ENCODE measurements around the gene TOE1. TPM values are rescaled to one million over a fixed set of nuclear protein-coding genes. Genes with fewer than 3 reads are reported as not detected.
A peak's percentile ranks its signal among the peaks of the same experiment; 100 is the strongest.

TOE1 gene
- total RNA-seq, 4 donors from 2014 or later, result 6.0 to 11.9 (median 9.6) TPM

DNA sequence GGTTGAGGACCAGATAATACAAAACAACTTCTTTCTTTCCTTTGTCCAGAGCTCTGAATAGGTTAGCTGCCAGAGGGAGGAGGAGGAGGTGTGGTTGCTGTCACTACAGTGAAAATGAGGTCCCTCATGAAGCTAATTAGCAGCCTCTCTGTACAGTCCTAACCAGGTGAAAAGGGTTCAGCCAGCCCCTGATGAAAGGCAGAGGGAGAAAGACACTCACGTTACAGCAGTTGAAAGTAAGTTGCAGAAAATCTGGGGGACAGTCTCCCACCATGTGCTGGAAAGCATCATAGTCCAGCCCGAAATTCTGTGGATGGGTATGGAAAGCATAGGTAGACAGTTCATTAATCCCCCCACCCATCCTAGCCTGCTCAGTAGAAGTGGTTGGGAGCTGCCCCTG, 6.5 kb downstream of the TOE1 start:
- TF ChIP-seq, protein P1, sequence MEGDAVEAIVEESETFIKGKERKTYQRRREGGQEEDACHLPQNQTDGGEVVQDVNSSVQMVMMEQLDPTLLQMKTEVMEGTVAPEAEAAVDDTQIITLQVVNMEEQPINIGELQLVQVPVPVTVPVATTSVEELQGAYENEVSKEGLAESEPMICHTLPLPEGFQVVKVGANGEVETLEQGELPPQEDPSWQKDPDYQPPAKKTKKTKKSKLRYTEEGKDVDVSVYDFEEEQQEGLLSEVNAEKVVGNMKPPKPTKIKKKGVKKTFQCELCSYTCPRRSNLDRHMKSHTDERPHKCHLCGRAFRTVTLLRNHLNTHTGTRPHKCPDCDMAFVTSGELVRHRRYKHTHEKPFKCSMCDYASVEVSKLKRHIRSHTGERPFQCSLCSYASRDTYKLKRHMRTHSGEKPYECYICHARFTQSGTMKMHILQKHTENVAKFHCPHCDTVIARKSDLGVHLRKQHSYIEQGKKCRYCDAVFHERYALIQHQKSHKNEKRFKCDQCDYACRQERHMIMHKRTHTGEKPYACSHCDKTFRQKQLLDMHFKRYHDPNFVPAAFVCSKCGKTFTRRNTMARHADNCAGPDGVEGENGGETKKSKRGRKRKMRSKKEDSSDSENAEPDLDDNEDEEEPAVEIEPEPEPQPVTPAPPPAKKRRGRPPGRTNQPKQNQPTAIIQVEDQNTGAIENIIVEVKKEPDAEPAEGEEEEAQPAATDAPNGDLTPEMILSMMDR (IDR thresholded peaks at IDR 0.05), result no peak
- no peak for TF ChIP-seq POLR2A (IDR thresholded peaks at IDR 0.05)
- no peak overlapping the region for H3K4me3 ChIP-seq (ENCODE audit: low read depth, poor library complexity, severe bottlenecking)
- WGBS, 2 donors, result 84 to 90% methylated on average over 2 of the region's 2 CpGs
- DNase-seq (ENCODE audit: low spot score in 2 of 2), result peak in 1 of 2 donors; percentile 43
- intact Hi-C loops (cut with DNase I; ENCODE audit: low total_unique reads), result no loop called here

DNA sequence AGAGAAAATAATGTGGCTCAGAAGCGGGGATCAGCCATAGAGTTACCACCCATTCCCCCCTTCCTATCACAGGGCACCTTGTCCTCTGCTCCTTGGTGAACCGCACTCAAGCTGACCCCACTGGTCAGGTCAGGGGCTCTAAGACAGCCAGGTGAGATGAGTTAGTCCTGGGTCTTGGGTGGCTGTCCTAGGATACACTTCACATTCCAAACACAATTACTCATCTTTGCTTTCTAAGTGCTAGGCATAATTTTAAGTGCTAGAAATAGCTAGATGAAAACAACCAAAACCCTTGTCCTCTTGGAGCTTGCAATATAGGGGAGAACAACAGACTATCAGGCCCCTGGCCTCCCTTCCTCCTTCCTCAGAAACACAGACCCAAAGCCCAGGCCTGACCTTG, 8.1 kb downstream of the TOE1 start:
- 97% methylated on average over 2 of the region's 2 CpGs for WGBS, 2 donors
- no peak overlapping the region for H3K4me3 ChIP-seq (ENCODE audit: low read depth, poor library complexity, severe bottlenecking)
- no peak for DNase-seq (ENCODE audit: low spot score in 2 of 2)
- no peak for TF ChIP-seq POLR2A (IDR thresholded peaks at IDR 0.05)
- TF ChIP-seq, protein P1 (IDR thresholded peaks at IDR 0.05), result no peak
- intact Hi-C loops (cut with DNase I; ENCODE audit: low total_unique reads), result no loop called here

DNA sequence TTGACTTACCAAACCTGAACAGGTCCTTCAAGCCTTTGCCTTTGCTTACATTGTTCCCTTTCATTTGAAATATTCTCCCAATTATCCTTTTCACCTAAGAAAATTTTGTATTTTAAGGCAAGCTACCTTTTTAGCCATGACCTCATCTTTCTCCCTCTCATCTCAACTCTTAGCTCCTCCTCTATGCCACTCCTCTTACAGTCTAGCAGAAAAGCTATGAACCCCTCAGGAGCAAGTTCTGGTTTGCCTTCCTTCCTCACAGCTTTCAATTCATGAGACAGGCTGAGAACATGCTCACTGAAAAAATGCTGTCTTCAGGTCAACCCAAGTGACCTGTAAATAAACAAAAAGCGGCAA, 8.6 kb downstream of the TOE1 start:
- 38 to 40% methylated on average over 1 of the region's 1 CpG for WGBS, 2 donors
- DNase-seq (ENCODE audit: low spot score in 2 of 2), result no peak
- intact Hi-C loops (cut with DNase I; ENCODE audit: low total_unique reads), result no loop called here
- H3K4me3 ChIP-seq (ENCODE audit: low read depth, poor library complexity, severe bottlenecking), result no peak overlapping the region
- TF ChIP-seq POLR2A (IDR thresholded peaks at IDR 0.05), result no peak
- TF ChIP-seq, protein P1 (IDR thresholded peaks at IDR 0.05), result no peak

DNA sequence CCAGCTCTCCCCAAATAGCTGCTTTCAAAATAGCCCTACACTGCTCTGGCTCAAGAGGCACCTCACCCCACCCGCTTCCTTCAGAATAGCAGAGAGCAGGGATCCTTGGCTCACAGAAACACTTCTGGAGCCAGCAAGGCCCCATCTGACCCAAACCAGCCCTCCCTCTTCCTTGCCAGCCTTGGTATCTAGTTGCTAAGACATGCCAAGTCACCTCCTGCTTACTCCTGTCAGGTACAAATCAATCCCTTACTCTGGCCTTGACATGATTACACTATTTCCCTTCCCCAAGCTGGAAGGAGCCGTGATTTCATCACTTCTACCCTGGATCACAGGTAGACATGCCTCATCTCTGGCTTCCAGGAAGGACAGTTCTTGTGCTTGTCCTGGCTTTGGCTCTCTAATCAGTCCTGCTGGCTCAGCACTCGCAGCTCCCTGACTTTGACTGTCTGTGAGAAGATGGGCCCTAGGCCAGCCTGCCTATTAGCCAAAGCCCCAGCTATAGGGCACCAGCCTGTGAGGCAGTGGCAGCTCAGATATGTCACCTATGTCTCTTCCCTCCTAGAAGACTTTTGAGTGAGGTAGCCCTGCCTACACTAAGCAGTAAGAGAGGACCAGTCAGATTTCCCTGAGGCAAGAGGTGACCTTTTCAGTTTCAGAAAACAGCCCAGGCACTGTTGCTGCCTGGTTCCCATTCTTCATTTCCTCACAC, 9.2 kb downstream of the TOE1 start:
- WGBS, 2 donors, result 28 to 36% methylated on average over 3 of the region's 3 CpGs
- peak in 1 of 2 donors; percentile 82 for DNase-seq (ENCODE audit: low spot score in 2 of 2)
- intact Hi-C loops (cut with DNase I; ENCODE audit: low total_unique reads), result no loop called here
- H3K4me3 ChIP-seq (ENCODE audit: low read depth, poor library complexity, severe bottlenecking), result no peak overlapping the region
- TF ChIP-seq, protein P1 (IDR thresholded peaks at IDR 0.05), result no peak
- TF ChIP-seq POLR2A (IDR thresholded peaks at IDR 0.05), result no peak

DNA sequence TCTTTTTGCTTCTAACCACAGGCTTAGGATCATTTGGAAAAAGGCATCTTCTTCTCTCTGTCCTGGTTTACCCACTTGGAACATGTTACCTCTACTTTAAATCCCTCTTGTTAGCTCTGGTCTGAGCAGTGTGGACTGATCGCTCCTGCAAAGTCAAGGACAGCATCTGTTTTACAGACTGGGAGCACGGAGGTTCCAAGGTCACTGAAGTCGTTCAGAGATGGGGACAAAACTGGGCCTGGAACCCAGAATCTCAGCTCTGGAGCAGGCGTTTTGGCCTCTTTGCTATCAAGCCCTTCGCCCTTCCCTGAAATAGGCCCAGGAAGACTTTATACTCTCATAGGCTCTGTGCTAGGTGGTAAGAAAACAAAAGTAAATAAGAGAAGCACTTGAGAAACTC, 11.5 kb downstream of the TOE1 start:
- WGBS, 2 donors, result 90 to 94% methylated on average over 5 of the region's 5 CpGs
- intact Hi-C loops (cut with DNase I; ENCODE audit: low total_unique reads), result no loop called here
- peak in 1 of 2 donors; percentile 12 for DNase-seq (ENCODE audit: low spot score in 2 of 2)
- TF ChIP-seq POLR2A (IDR thresholded peaks at IDR 0.05), result no peak
- TF ChIP-seq, protein P1 (IDR thresholded peaks at IDR 0.05), result no peak
- H3K4me3 ChIP-seq (ENCODE audit: low read depth, poor library complexity, severe bottlenecking), result no peak overlapping the region

DNA sequence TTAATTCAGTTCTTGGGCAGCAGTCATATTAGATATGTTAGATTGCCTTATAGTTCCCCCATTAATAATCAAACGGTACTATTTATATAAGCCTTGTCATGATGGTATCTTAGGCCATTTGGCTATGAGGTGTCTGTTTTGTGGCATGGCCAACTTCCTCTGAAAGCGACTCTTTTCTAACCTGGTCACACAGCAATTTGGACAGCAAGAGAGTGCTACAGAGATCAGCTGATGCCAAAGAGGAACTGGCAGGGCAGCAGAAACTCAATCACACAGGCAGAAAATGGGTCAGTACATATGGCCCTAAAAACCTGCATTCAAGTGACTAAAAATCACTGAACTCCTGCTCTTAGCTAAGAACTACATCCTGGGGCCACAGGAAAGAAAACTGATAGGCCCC, 13.7 kb downstream of the TOE1 start:
- DNase-seq (ENCODE audit: low spot score in 2 of 2), result peak in 1 of 2 donors; percentile 39
- intact Hi-C loops (cut with DNase I; ENCODE audit: low total_unique reads), result no loop called here
- no peak for TF ChIP-seq POLR2A (IDR thresholded peaks at IDR 0.05)
- TF ChIP-seq, protein P1 (IDR thresholded peaks at IDR 0.05), result no peak
- H3K4me3 ChIP-seq (ENCODE audit: low read depth, poor library complexity, severe bottlenecking), result no peak overlapping the region
- WGBS, 2 donors, result 70 to 87% methylated on average over 2 of the region's 2 CpGs
